Right ventricle myocardium inferior (tissue), 1 donor: ENCODE data around the gene SEMA6A. TPM values are rescaled to one million over a fixed set of nuclear protein-coding genes. Genes with fewer than 3 reads are reported as not detected.

Source experiments
- ATAC-seq: fragments of 200-7000 bp; cut with Tn5 transposase; one replicate; pipeline ENCODE4 v1.9.1; 2020; ENCODE audit warnings: mild to moderate bottlenecking, moderate library complexity
- DNase-seq: peaks from one replicate; pipeline ENCODE4 v3.0.0; 2021; ENCODE audit errors: missing footprints
- intact Hi-C: fragments of 100-400 bp; cut with DNase I; formaldehyde crosslinking; loops from one replicate; pipeline ENCODE4 v1.11.0; 2022
- total RNA-seq: library from RNA; stranded (reverse); fragmentation: NEBNext Ultra II Directional; extraction: Animal tissue kit (Norgen Biotek cat#: 25700); gene quantifications from one replicate; pipeline ENCODE4 v1.2.1, GENCODE V29; 2021
- donor health status: DM: no; HTN: yes; CAD: no; lungs with severe emphysema.

SEMA6A gene
- total RNA-seq, 1 donor from 2014 or later: 7.8 TPM

DNA sequence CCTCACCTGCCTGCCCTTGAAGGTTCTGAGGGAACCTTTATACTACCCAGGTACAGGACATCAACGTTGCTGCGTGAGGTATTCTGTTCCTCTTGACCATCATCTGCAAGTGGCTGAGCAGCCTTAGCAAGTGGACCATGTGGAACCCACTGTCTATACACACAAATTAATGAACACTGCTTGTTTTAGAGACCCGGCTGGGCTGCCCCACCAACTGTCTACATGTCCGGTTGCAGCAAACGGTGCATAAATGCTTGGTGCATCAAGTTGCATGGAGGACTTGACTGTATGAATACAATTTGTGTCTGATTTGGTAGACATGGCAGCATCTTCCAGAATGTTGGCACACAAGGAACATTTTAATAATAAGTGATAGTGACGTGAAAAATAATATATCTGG lies 65.8 kb downstream of the SEMA6A start:
- intact Hi-C loops: no loop called here
- ATAC-seq (no peak), DNase-seq (no peak)

DNA sequence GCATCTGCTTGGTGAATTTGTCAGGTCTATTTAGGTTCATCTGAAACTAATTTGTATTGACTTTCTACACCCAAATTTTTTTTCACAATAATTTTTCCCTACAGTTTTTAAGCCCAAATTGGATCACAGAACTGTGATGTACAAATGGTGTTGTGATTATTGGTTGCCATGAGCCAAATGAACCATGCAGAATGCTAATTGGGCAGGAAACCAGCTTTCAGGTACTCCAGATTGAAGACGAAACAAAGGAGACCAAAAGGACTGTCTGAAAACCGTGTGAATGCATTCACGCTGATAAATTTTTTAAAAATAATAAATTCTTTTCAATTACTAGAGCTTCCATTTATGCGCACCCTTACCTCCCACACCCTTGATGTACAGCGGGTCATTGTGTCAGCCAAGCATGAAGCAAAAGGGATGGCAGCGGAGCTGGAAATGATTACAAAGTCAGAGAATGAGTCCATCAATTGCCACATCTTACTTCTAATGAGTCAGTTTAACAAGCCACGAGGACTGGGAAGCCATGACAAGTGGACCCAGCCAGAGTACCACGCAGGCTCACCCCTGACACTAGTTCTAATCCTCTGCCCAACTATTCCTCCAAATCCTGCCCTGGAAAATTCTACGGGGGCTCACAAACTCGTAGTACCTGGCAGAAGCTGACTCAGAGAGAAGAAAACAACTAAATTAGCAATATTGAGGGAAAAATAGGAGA lies 66.5 kb downstream of the SEMA6A start:
- intact Hi-C loops: no loop called here
- ATAC-seq: no peak
- DNase-seq: no peak

DNA sequence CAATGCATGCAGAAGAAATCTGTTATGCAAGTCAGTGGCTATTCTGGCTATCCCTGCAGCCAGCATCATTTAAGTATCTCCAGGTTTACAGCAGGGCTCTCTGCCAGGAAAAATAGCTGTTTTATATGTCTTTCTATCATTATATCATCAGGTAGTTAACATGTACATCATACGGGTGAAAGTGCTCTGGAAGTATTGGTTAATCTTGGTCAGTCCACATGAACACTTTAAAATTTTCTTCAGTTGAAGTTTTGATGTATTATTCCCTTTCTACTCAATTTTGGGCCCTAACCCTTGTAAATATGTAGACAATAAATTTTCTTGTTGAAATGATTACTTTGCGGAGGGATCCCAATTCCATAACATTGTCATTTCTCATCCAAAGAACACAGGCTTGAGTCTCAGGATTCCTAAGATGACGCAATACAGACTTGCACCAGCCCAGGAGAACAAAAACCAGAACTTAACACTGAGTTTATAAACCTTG lies 67.5 kb downstream of the SEMA6A start:
- no peak for ATAC-seq
- no peak for DNase-seq
- intact Hi-C loops: no loop called here

GRCh38 chr5:116506488-116506887 lies 68.1 kb downstream of the SEMA6A start:
- intact Hi-C loops: no loop called here

DNA sequence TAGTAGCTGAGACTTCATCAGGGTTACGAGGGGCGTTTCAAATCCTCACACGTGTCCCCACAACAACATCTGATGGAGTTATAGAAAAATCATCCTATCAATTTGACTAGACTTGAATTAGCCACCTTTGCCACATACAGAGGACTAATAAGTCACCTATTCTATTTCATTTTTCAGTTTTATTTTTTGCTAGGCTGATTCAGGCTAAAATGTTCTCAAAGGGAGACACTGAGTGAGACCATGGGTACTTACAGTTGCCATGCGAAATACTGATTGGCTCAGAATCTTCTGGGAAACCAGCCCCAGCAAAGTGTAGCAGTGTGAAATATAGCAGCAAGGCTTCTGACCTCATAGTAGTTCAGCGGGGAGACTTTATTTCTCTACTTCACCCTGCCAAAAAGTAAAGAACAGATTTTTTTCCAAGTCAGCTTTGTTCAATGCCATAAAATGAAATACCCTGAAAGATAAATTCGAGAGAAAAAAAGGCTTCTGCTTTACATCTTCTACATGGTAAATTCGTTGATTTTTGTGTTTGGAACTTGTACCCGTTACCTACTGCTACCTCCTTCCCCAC lies 69.9 kb downstream of the SEMA6A start:
- intact Hi-C loops: no loop called here
- ATAC-seq (no peak), DNase-seq (no peak)

More at GRCh38 chr5:116506488-116506887, 68.1 kb downstream of the SEMA6A start:
- DNase-seq: no peak
- ATAC-seq: no peak

GRCh38 chr5:116502616-116503015 lies 72.0 kb downstream of the SEMA6A start:
- ATAC-seq: no peak
- intact Hi-C loops: no loop called here
- DNase-seq: no peak

GRCh38 chr5:116502138-116502537 lies 72.5 kb downstream of the SEMA6A start:
- intact Hi-C loops: no loop called here
- no peak for DNase-seq
- no peak for ATAC-seq

- intact Hi-C loops: no loop called here
- ATAC-seq: no peak
These were observed 76.0 kb downstream of the SEMA6A start for GRCh38 chr5:116498503-116499048.

DNA sequence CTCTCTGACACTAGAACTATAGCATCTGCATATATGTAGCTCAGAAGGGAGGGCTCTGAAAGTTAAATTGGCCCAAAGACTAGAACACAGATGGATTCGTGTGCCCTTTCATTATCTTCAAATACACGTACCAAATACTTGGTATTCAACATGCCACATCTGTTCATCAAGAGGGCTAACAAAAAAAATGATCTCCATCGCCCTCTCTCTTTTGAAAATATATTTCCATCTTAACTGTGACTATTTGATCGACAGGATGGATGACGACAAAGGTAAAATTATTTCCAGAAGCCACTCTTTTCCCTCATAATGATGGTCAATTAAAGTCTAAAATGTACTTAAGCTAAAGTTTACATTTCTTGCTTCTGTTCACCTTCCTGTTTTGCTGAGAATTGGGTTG lies 77.0 kb downstream of the SEMA6A start:
- intact Hi-C loops: no loop called here
- no peak for DNase-seq
- no peak for ATAC-seq

More at GRCh38 chr5:116498503-116499048, 76.0 kb downstream of the SEMA6A start:
- DNase-seq: no peak

GRCh38 chr5:116495786-116496357 lies 78.8 kb downstream of the SEMA6A start:
- no peak for DNase-seq
- intact Hi-C loops: no loop called here

DNA sequence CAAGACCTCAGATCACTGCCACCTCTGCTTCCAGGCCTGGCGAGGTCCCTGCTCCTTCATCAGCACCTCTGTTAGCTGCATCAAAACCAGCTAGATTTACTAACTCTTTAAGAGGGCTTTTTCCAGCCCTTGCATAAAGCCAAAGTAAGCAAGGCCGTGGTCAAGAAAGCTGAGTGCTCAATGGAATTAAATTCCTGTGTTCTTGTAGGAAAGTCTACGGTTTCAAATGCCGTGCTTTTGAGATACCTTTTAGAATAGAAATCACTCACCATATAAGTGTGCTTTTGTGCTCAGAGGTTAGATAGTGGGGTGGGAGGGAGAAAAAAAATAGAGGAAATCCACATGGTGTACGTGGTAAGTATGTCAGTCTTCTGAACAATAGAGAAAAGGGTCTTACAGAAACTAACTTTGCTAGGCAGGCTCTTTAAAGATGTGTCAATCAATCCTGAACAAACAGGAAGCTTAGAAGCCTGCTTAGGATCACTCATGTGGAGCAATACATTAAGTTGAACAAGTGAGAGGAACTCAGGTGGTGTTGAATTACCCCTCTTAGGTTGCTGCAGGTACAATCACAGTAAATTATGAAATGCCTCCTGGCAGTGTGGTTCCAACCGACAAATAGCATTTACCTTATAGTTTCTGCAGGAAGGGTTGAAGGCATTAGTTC lies 79.7 kb downstream of the SEMA6A start:
- no peak for DNase-seq
- intact Hi-C loops: loop anchor here (5.0 kb wide), 1 partner anchor 53 kb away; no protein-coding TSS in a partner anchor
- no peak for ATAC-seq

More at GRCh38 chr5:116495786-116496357, 78.8 kb downstream of the SEMA6A start:
- no peak for ATAC-seq

GRCh38 chr5:116492776-116493175 lies 81.8 kb downstream of the SEMA6A start:
- intact Hi-C loops: loop anchor here (5.0 kb wide), 1 partner anchor 50 kb away; no protein-coding TSS in a partner anchor
- ATAC-seq: peak; percentile 92
- DNase-seq: no peak

GRCh38 chr5:116492016-116492623 lies 82.5 kb downstream of the SEMA6A start:
- intact Hi-C loops: loop anchor here (5.0 kb wide), 1 partner anchor 50 kb away; no protein-coding TSS in a partner anchor
- ATAC-seq (peak; percentile 45), DNase-seq (no peak)

DNA sequence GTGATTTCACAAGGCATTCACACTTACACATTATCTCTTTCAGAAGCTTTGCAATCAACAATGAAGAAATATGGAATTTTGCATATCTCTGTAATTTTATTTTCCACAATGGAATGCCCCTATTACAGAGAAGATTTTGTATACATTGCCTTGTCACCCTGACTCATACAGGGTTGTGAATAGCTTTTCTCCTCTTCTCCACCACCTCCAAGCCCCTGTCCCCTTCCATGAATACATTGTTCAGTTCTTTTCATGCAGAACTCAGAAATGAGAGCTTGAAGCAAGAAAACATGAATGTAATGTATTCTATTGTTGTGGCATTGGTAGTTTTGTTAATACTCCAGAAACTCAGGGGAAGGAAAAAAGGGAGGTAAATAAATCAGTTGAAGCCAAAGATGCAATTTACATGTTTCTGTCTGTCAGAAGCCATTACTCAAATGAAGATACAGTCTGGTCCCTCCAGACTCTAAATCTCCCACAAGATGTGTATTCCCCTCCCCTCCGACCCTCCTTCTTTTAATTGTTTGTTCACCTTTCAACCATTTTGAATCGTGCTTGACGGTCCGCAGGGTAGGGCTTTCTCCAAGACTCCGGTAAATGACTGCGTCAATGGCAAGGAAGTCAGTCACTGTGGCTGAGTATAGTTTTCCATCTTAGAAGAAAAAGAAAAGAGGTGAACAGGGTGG lies 86.1 kb downstream of the SEMA6A start:
- intact Hi-C loops: no loop called here

GRCh38 chr5:116487045-116487444 lies 87.6 kb downstream of the SEMA6A start:
- intact Hi-C loops: no loop called here
- DNase-seq: no peak
- no peak for ATAC-seq

More for the DNA sequence above, 86.1 kb downstream of the SEMA6A start:
- ATAC-seq (no peak), DNase-seq (no peak)

- intact Hi-C loops: no loop called here
- no peak for ATAC-seq
- no peak for DNase-seq
These were observed 88.0 kb downstream of the SEMA6A start for GRCh38 chr5:116486588-116486987.

DNA sequence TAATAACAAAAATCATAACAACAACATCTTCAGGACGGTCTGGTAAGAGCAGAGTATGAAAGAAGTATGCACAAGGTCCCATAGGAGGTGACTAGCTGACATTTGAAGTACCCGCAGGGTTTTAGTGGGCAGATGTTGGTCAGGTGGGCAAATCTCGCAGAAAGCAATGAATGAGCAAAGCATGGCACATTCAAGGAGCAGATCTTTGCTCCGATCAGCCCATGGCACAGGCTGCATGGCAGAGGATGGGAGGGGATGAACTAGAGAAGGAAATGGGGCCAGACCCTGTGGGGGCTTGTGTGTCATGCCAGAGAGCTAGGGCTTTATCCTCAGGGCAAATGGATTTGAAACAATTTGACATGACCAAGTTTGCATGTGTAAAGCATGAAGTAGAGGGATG lies 90.0 kb downstream of the SEMA6A start:
- DNase-seq (no peak), ATAC-seq (no peak)
- intact Hi-C loops: no loop called here

GRCh38 chr5:116482394-116482793 lies 92.2 kb downstream of the SEMA6A start:
- intact Hi-C loops: no loop called here
- DNase-seq (no peak), ATAC-seq (no peak)
